Aorta (tissue), 5 donors: Measurements from ENCODE around the gene ANAPC2. TPM values are rescaled to one million over a fixed set of nuclear protein-coding genes. Genes with fewer than 3 reads are reported as not detected.

Experiments used
- ATAC-seq: fragments of 200-7000 bp; cut with Tn5 transposase; one replicate; pipeline ENCODE4 v1.9.1; 2022; ENCODE audit warnings: moderate library complexity; ENCODE audit not compliant: low FRiP score
- DNase-seq, 2 donors: peaks; one replicate each; pipeline ENCODE4 v3.0.0-alpha.2; 2020
- H3K27ac ChIP-seq, 2 donors: one replicate each; pipeline ENCODE4 v1.5.1; 2013; ENCODE audit warnings: low read length in 2 of 2, mild to moderate bottlenecking in 2 of 2, moderate library complexity in 2 of 2, control low read depth in 1 of 2, inconsistent platforms in 1 of 2, low read depth in 1 of 2
- H3K27me3 ChIP-seq, 2 donors: one replicate each; pipeline ENCODE4 v1.6.1; 2013; ENCODE audit warnings: control low read depth in 1 of 2, low read length in 1 of 2, mild to moderate bottlenecking in 1 of 2, moderate library complexity in 1 of 2; ENCODE audit not compliant: insufficient read depth in 2 of 2, control insufficient read depth in 1 of 2
- H3K36me3 ChIP-seq, 2 donors: one replicate each; pipeline ENCODE4 v1.6.1; 2013; ENCODE audit warnings: control low read depth in 1 of 2, low read length in 1 of 2, mild to moderate bottlenecking in 1 of 2; ENCODE audit not compliant: insufficient read depth in 2 of 2, control insufficient read depth in 1 of 2
- H3K4me1 ChIP-seq, 2 donors: one replicate each; pipeline ENCODE4 v1.6.1; 2013; ENCODE audit warnings: low read length in 2 of 2, control low read depth in 1 of 2, mild to moderate bottlenecking in 1 of 2, moderate library complexity in 1 of 2; ENCODE audit not compliant: insufficient read depth in 2 of 2, control insufficient read depth in 1 of 2
- H3K4me3 ChIP-seq, 2 donors: one replicate each; pipeline ENCODE4 v1.5.1; 2013; ENCODE audit warnings: low read length in 2 of 2, control low read depth in 1 of 2, mild to moderate bottlenecking in 1 of 2
- H3K9me3 ChIP-seq: one replicate; pipeline ENCODE4 v1.6.1; 2013; ENCODE audit warnings: mild to moderate bottlenecking, low read length; ENCODE audit not compliant: control insufficient read depth
- WGBS, 2 donors: extraction: QIAGEN DNeasy Blood & Tissue Kit; methylation state at CpG; one replicate each; pipeline ENCODE4 v1.1.7; 2013; 5-methylcytosine and 5-hydroxymethylcytosine counted together
- intact Hi-C, 2 donors: fragments of 100-400 bp; cut with DNase I; formaldehyde crosslinking; loops; one replicate each; pipeline versions ENCODE4 v1.14.2 to v1.15.0; 2022
- polyA plus RNA-seq, 2 donors: library from polyadenylated mRNA; stranded (reverse); fragments of 200-250 nt; gene quantifications; one replicate each; pipeline ENCODE4 v1.2.3, GENCODE V29; 2013
- total RNA-seq, 2 donors: library from RNA; stranded (reverse); fragmentation: NEBNext Ultra II Directional; extraction: Animal tissue kit (Norgen Biotek cat#: 25700); gene quantifications; one replicate each; pipeline ENCODE4 v1.2.1, GENCODE V29; 2021
- donor health status: healthy with polysubstance abuse.
- donor health status: Bipolar disorder and iron deficiency.
- donor health status: DM: no; HTN: no; CAD: no.
- donor health status: DM: no; HTN: no; CAD: no.
- donor health status: DM: yes; HTN: yes; CAD: no.

The ANAPC2 gene
- total and polyA plus RNA-seq, 4 donors: 13.3 to 84.5 (median 46.4) TPM

DNA sequence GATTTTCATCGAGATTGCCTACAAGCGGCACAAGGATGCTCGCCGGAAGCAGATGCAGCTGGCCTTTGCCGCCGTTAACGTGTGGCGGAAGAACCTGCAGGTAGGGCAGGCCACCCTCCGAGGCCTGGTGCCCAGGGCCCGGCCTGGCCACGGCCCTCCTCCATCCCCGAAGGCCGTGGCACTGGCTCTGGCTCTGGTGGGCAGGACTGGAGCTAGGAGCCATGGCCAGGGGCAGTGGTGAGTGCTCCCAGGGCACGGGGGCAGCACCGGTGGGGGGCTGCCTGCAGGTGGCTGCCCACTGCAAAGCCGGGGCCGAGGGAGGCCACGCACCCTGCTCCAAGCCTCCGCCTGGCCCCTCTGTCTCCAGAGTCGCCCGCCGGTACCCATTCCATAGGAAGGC lies 24.6 kb downstream of the ANAPC2 start:
- H3K4me3 ChIP-seq: no peak overlapping the region
- intact Hi-C loops: no loop called here
- 81 to 82% methylated on average over 22 of the region's 22 CpGs for WGBS, 2 donors
- H3K36me3 ChIP-seq: no peaks in the 10 kb centered on the region
- ATAC-seq (no peak), DNase-seq (no peak)
- H3K4me1 ChIP-seq: no peaks in the 10 kb centered on the region
- H3K27me3 ChIP-seq: peaks cover 0 to 2% of the 10 kb centered on the region in 2 donors
- H3K9me3 ChIP-seq: no peaks in the 10 kb centered on the region
- no peak overlapping the region for H3K27ac ChIP-seq

- Histone ChIP-seq H3K27me3 (peaks cover 0 to 2% of the 10 kb centered on the region in 2 donors), H3K9me3 (no peaks in the 10 kb centered on the region), H3K36me3 (no peaks in the 10 kb centered on the region), H3K4me3 (no peak overlapping the region), H3K27ac (no peak overlapping the region), H3K4me1 (no peaks in the 10 kb centered on the region)
- no peak for ATAC-seq
- intact Hi-C loops: no loop called here
- no peak for DNase-seq
- WGBS, 2 donors: 27 to 29% methylated on average over 24 to 26 of the region's 26 CpGs
Observed at GRCh38 chr9:137163365-137163715, 25.0 kb downstream of the ANAPC2 start.

GRCh38 chr9:137162505-137163364 lies 25.6 kb downstream of the ANAPC2 start:
- H3K36me3 ChIP-seq: no peaks in the 10 kb centered on the region
- DNase-seq: no peak
- ATAC-seq: no peak
- H3K27ac ChIP-seq: no peak overlapping the region
- intact Hi-C loops: no loop called here
- WGBS, 2 donors: 2 to 6% methylated on average over 61 to 74 of the region's 74 CpGs
- H3K9me3 ChIP-seq: no peaks in the 10 kb centered on the region
- peaks cover 0 to 2% of the 10 kb centered on the region in 2 donors for H3K27me3 ChIP-seq
- no peaks in the 10 kb centered on the region for H3K4me1 ChIP-seq
- H3K4me3 ChIP-seq: no peak overlapping the region

DNA sequence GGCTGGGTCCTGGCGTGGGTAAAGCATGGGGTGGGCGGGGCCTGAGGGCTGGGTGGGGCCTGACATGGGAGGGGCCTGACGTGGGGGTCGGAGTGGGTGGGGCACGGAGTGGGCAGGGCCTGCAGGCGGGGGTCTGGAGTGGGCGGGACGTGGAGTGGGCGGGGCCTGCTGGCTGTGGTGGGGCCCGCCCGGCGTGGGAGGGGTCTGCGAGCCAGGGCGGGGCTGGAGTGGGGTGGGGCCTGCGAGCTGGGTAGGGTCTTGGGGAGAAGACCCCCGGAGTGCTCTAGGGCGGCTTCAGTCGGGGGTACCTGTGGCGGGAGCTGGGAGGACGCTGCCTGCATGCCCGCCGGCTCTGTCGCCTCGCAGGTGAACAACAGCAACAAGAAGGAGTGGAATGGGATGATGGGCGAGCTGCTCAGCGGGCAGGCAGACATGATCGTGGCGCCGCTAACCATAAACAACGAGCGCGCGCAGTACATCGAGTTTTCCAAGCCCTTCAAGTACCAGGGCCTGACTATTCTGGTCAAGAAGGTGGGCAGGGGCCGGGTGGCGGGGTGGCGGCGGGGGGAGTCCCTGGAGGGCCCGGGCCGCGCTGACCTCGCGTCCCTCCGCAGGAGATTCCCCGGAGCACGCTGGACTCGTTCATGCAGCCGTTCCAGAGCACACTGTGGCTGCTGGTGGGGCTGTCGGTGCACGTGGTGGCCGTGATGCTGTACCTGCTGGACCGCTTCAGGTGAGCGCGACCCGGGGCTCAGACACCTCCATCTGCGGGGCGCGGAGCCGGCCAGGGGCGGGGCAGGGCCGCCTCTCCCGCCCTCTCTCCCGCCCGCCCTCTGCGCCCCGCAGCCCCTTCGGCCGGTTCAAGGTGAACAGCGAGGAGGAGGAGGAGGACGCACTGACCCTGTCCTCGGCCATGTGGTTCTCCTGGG lies 26.5 kb downstream of the ANAPC2 start:
- Histone ChIP-seq H3K27ac (no peak overlapping the region), H3K36me3 (no peaks in the 10 kb centered on the region), H3K4me3 (no peak overlapping the region), H3K27me3 (peaks cover 0 to 1% of the 10 kb centered on the region in 2 donors), H3K9me3 (no peaks in the 10 kb centered on the region), H3K4me1 (no peaks in the 10 kb centered on the region)
- DNase-seq (no peak), ATAC-seq (no peak)
- intact Hi-C loops: no loop called here
- 1 to 4% methylated on average over 48 to 69 of the region's 71 CpGs for WGBS, 2 donors

DNA sequence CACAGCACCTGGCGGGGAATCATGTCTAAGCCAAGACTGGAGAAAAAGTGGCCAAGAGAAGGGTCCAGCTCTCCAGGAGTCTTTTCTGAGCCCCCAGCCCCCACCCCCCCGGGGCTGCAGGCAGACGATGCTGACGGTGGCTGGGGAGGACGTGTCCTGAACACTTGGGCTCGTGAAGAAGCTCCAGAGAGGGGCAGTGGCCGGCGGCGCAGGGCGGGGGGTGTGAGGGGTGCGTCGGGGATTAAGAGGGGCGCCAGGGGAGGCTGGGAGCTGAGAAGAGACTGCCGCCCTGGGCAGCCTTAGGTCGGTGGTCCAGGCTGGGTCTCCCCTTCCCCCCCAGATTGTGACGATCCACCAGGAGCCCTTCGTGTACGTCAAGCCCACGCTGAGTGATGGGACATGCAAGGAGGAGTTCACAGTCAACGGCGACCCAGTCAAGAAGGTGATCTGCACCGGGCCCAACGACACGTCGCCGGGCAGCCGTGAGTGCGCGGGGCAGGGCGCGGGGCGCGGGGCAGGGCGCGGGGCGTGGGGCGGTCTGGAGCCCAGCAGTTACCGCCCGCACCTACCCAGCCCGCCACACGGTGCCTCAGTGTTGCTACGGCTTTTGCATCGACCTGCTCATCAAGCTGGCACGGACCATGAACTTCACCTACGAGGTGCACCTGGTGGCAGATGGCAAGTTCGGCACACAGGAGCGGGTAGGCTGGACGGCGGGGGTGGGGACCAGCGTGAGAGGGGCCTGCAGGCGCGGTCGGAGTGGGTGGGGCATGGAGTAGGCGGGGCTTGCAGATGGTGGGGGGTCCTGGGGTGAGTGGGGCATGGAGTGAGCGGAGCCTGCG lies 27.4 kb downstream of the ANAPC2 start:
- Histone ChIP-seq H3K36me3 (no peaks in the 10 kb centered on the region), H3K27me3 (no peaks in the 10 kb centered on the region), H3K4me1 (no peaks in the 10 kb centered on the region), H3K4me3 (no peak overlapping the region), H3K9me3 (no peaks in the 10 kb centered on the region), H3K27ac (no peak overlapping the region)
- intact Hi-C loops: no loop called here
- DNase-seq (no peak), ATAC-seq (no peak)
- WGBS, 2 donors: 23 to 28% methylated on average over 42 to 56 of the region's 56 CpGs

- no peak for ATAC-seq
- H3K9me3 ChIP-seq: no peaks in the 10 kb centered on the region
- no peak overlapping the region for H3K27ac ChIP-seq
- WGBS, 2 donors: 63 to 68% methylated on average over 16 to 17 of the region's 17 CpGs
- DNase-seq: no peak
- intact Hi-C loops: no loop called here
- no peak overlapping the region for H3K4me3 ChIP-seq
- H3K27me3 ChIP-seq: no peaks in the 10 kb centered on the region
- H3K4me1 ChIP-seq: no peaks in the 10 kb centered on the region
- no peaks in the 10 kb centered on the region for H3K36me3 ChIP-seq
Observed at GRCh38 chr9:137160054-137160425, 28.3 kb downstream of the ANAPC2 start.

GRCh38 chr9:137159105-137160053 lies 29.0 kb downstream of the ANAPC2 start:
- H3K9me3 ChIP-seq: no peaks in the 10 kb centered on the region
- no peak for ATAC-seq
- H3K27me3 ChIP-seq: no peaks in the 10 kb centered on the region
- no peak overlapping the region for H3K27ac ChIP-seq
- intact Hi-C loops: no loop called here
- WGBS, 2 donors: 38 to 40% methylated on average over 14 of the region's 14 CpGs
- DNase-seq: no peak
- H3K4me3 ChIP-seq: no peak overlapping the region
- no peaks in the 10 kb centered on the region for H3K4me1 ChIP-seq
- no peaks in the 10 kb centered on the region for H3K36me3 ChIP-seq
